Measurements from ENCODE around the gene ZNF888.
"Not testable (repeated sequence)": the region's sequence is repeated elsewhere in the genome, so short reads cannot be mapped to it uniquely, and the experiment has no call there.

ZNF888 gene

GRCh38 chr19:52943134-52943883 lies 20.1 kb upstream of the ZNF888 start:
- DNase-seq: peak in 1 of 42 donors; percentile 21
- intact Hi-C loops (cut with DNase I): no loop called here

DNA sequence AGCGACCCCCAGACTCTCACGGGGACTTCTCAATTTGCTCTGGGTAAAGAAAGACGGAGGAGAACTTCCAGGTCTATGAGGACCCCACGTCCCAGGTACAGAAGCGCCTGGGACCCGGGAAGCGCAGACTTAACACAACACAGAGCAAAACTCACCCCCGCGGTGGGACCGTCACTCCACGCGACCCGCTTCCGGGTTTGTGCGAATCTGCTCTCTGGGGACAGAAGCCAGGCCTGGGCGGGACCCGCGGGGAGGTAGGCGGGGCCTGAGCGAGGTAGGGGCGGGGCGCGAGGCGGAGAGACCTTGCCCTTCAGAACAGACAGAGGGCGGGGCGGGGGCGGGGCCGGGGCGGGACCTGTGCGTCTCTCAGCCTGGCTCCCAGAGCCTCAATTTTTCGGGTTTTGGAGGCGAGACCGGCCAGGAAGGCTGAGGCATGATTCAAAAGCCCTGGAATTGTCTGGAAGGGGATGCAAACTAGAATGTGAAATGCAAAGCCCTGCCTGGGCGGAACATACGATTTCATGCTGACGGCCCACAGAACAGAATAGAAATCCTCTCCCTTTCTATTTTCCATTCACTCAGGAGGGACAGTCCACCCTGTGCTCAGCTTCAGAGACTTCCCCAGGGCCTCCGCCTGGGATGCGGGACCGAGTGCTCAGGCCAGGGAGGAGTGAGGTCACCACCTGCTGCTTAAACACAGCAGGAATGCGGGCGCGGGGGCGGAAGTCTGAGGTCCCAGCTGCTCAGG lies 19.3 kb upstream of the ZNF888 start:
- intact Hi-C loops (cut with DNase I): no loop called here
- DNase-seq: peak; percentile 79 to 95 (median 89)

- intact Hi-C loops (cut with DNase I): no loop called here
- peak in 1 of 42 donors; percentile 7 for DNase-seq
Measured at GRCh38 chr19:52941941-52942385, 18.7 kb upstream of the ZNF888 start.

- intact Hi-C loops (cut with DNase I); DNase-seq: not testable (repeated sequence)
Measured at GRCh38 chr19:52941523-52941922, 18.3 kb upstream of the ZNF888 start.

- DNase-seq; intact Hi-C loops (cut with DNase I): not testable (repeated sequence)
Measured at GRCh38 chr19:52940905-52941304, 17.7 kb upstream of the ZNF888 start.

GRCh38 chr19:52938761-52939160 lies 15.5 kb upstream of the ZNF888 start:
- intact Hi-C loops (cut with DNase I): no loop called here
- no peak for DNase-seq

DNA sequence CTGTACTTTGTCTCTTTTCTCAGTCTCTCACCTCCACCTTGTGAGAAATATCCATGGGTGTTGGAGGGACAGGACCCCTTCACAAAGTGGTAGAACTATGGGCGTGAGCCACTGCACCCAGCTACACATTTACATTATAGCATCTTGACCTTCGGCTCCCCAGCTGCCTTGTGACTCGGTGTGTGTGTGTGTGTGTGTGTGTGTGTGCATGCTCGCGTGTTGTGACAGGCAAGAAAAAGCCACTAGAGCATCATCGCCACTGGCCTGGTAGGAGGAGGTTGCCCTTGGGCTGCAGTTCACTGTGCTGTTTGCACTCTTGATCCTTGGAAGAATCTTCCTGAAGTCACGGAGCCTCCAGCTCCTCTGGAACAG lies 13.7 kb upstream of the ZNF888 start:
- no peak for DNase-seq
- intact Hi-C loops (cut with DNase I): no loop called here

- intact Hi-C loops (cut with DNase I): no loop called here
- DNase-seq: peak in 1 of 42 donors; percentile 6
Measured at GRCh38 chr19:52936151-52936953, 13.1 kb upstream of the ZNF888 start.

DNA sequence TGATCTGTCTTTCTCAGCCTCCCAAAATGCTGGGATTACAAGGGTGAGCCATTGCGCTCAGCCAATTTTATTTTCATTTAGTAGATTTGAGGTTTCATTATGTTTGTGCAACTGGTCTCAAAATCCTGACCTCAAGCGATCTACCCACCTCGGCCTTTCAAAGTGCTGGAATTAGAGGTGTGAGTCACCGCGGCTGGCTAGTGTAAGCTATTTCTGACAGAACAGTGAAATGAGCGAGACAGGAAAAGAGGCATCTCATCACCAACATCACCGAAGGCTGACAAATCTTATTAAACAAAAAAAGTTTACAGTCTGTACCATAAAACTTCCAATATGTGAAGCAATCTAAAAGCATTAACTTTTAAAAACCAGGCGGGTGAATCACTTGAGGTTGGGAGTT lies 12.2 kb upstream of the ZNF888 start:
- DNase-seq: no peak
- intact Hi-C loops (cut with DNase I): no loop called here

GRCh38 chr19:52924641-52925040 lies 1.4 kb upstream of the ZNF888 start:
- intact Hi-C loops (cut with DNase I); DNase-seq: not testable (repeated sequence)

- DNase-seq: peak in 27 of 42 donors; percentile 15 to 63 (median 31)
- intact Hi-C loops (cut with DNase I): no loop called here
Measured at GRCh38 chr19:52923778-52924593, 758 bp upstream of the ZNF888 start.

DNA sequence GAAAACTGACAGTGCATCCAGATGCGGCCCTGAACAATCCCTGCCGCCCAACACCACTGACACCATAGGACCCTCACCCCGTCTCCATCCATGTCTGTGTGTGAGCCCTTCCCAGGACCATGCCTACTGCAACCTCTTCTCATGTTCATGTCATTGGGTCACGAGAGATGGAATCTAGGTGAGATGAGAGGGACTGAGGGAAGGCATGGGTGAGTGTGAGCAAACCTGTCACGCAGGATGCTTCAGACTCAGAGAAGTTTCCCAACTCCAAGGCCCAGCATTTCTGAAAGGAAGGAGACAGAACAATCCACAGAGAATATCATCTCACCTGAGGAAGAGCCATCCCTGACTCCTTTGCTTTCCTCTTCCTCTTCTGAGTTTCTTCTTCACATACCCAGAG lies 5.7 kb downstream of the ZNF888 start:
- intact Hi-C loops (cut with DNase I): no loop called here
- no peak for DNase-seq

DNA sequence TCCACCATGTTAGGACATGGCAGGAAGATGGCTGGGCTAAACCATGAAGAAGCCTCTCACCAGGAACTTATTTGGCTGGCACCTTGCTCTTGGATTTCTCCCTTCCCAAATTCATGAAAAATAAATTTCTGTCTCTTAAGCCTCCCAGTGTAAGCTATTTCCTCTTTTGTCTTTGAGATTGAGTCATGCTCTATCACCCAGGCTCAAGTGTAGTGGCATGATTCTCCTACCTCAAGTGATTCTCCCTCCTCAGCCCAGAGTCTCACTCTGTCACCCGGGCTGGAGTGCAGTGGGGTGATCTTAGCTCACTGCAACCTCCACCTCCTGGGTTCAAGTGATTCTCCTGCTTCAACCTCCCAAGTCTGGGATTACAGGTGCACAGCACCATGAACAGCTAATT lies 12.6 kb downstream of the ZNF888 start:
- intact Hi-C loops (cut with DNase I): no loop called here
- no peak for DNase-seq

- intact Hi-C loops (cut with DNase I): not testable (repeated sequence)
Measured at GRCh38 chr19:52904052-52904780, 19.0 kb downstream of the ZNF888 start.

DNA sequence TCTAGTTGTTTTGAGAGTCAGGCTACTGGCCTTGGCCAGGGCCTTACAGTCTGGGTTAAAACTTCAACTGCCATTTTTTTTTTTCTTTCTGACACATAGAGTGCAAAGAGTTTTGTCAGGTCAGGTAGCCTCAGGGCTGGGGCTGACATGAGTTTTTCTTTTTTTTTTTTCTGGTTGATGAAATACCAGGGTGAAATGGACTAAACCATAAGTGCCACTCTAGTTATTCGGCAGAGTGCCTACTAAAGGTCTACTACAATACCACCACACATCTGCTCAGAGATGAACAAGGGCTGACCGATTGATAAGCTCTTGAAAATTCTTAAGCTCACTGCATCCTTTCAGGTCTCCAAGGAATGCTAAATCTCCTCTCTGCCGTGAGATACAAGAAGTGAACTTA lies 21.4 kb downstream of the ZNF888 start:
- intact Hi-C loops (cut with DNase I): no loop called here
- DNase-seq: no peak

More at GRCh38 chr19:52904052-52904780, 19.0 kb downstream of the ZNF888 start:
- DNase-seq: not testable (repeated sequence)

DNA sequence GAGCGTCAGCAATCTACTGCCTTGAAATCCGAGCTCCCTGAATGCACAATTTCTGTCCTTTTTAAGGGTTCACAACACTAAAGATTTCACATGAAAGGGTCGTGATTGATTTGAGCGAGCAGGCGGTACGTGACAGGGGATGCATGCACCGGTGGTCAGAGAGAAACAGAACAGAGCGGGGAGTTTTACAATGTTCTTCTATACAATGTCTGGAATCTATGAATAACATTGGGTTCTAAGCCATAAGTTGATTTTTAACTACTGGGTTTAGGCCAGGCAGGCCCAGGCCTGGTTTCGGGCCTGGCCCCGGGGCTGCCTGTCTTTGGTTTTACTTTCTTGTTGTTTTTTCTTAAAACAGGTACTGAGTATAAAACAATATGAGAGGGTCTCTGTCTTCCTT lies 24.6 kb downstream of the ZNF888 start:
- not testable (repeated sequence) for DNase-seq

GRCh38 chr19:52898101-52898500 lies 25.1 kb downstream of the ZNF888 start:
- intact Hi-C loops (cut with DNase I): no loop called here

More for the DNA sequence above, 24.6 kb downstream of the ZNF888 start:
- intact Hi-C loops (cut with DNase I): not testable (repeated sequence)

More at GRCh38 chr19:52898101-52898500, 25.1 kb downstream of the ZNF888 start:
- DNase-seq: peak in 9 of 42 donors; percentile 1 to 32 (median 17)
